Measurements from ENCODE around the gene PROX2.

DNA sequence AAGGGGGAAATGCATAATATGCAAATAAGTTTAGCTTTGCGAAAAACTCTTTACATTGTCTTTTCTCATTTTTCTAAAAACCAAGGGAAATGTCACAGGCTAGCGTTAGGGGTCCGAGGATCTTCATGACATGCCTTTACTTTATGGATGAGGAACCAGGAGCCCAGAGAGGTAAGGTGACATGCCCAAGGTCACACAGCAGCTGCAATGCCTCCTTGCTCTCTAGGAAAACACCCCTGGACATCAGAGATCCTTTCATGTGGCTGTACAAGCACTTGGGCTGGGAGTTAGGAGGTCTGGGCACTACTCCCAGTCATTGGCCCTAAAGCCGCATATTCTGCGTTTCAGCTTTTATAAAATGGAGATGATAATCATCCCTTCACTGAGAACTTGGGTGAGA, 741 bp downstream of the PROX2 start:
- TF ChIP-seq, protein P1, sequence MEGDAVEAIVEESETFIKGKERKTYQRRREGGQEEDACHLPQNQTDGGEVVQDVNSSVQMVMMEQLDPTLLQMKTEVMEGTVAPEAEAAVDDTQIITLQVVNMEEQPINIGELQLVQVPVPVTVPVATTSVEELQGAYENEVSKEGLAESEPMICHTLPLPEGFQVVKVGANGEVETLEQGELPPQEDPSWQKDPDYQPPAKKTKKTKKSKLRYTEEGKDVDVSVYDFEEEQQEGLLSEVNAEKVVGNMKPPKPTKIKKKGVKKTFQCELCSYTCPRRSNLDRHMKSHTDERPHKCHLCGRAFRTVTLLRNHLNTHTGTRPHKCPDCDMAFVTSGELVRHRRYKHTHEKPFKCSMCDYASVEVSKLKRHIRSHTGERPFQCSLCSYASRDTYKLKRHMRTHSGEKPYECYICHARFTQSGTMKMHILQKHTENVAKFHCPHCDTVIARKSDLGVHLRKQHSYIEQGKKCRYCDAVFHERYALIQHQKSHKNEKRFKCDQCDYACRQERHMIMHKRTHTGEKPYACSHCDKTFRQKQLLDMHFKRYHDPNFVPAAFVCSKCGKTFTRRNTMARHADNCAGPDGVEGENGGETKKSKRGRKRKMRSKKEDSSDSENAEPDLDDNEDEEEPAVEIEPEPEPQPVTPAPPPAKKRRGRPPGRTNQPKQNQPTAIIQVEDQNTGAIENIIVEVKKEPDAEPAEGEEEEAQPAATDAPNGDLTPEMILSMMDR (conservative IDR thresholded peaks at IDR 0.05), result no peak
- TF ChIP-seq EZH2 (IDR thresholded peaks at IDR 0.05; ENCODE audit: low read depth), result no peak
